Gastrocnemius medialis (tissue), 4 donors: ENCODE data around the gene CDCA8.

Experiments
- POLR2A ChIP-seq, 2 donors: fragments of 450-650 bp; IDR thresholded peaks; one replicate each; pipeline ENCODE4 v1.6.1; 2017; ENCODE audit warnings: antibody characterized with exemption in 2 of 2, mild to moderate bottlenecking in 2 of 2, moderate library complexity in 2 of 2
- TF ChIP-seq, protein P1 (sequence below), 5 experiments: fragments of 450-650 bp in 3 of 5; fragments of 200-600 bp in 2 of 5; sonication (generic) in 2 of 5; IDR thresholded peaks in 4 of 5; conservative IDR thresholded peaks in 1 of 5; 1 replicate in 4 of 5; 2 replicates in 1 of 5; pipeline ENCODE4 v1.5.1; 2016 to 2019; ENCODE audit warnings: antibody characterized with exemption in 5 of 5, mild to moderate bottlenecking in 3 of 5, moderate library complexity in 3 of 5

DNA sequence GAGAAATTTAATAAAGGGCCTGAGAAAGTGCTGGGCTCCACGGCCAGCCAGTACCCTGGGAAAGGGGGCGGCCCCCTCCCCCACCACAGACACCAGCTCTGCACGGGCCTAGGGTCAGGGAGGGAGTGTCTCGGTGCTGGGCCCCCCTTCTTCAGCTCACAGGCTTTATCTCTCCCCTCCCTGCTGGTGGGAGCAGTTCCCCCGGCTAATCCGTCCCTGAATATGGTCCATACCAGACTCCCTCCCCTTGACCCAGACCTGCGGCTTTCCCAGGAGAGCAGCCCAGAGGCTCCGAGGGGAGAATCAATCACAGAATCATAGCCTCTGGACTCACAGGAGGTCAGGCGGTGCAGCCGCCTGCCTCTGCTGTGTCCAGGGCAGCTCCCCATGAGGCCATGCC lies 31.7 kb upstream of the CDCA8 start:
- TF ChIP-seq, protein P1, sequence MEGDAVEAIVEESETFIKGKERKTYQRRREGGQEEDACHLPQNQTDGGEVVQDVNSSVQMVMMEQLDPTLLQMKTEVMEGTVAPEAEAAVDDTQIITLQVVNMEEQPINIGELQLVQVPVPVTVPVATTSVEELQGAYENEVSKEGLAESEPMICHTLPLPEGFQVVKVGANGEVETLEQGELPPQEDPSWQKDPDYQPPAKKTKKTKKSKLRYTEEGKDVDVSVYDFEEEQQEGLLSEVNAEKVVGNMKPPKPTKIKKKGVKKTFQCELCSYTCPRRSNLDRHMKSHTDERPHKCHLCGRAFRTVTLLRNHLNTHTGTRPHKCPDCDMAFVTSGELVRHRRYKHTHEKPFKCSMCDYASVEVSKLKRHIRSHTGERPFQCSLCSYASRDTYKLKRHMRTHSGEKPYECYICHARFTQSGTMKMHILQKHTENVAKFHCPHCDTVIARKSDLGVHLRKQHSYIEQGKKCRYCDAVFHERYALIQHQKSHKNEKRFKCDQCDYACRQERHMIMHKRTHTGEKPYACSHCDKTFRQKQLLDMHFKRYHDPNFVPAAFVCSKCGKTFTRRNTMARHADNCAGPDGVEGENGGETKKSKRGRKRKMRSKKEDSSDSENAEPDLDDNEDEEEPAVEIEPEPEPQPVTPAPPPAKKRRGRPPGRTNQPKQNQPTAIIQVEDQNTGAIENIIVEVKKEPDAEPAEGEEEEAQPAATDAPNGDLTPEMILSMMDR (IDR thresholded peaks at IDR 0.05 in 4 of 5, conservative IDR thresholded peaks at IDR 0.05 in 1 of 5): no peak
- TF ChIP-seq POLR2A (IDR thresholded peaks at IDR 0.05): no peak
